HEK293 (cell line): ENCODE data around the gene SAMD11.

Experiments used
- CTCF ChIA-PET: fragments of 350-600 bp; formaldehyde crosslinking; extraction: SDS; loops from one replicate; lab custom pipeline; 2021; ENCODE audit warnings: antibody characterized with exemption; lab: Yijun Ruan, JAX
- POLR2A ChIA-PET: fragments of 300-600 bp; formaldehyde crosslinking; extraction: SDS; loops from one replicate; lab custom pipeline; 2020; ENCODE audit warnings: antibody characterized with exemption, inconsistent platforms; lab: Yijun Ruan, JAX
- H3K27ac ChIP-seq: fragments of 200-500 bp; sonication (Bioruptor generic); 2 replicates; pipeline ENCODE4 v1.5.1; 2014; ENCODE audit warnings: low read depth, low read length, control low read depth, inconsistent platforms; ENCODE audit errors: extremely low read depth
- H3K36me3 ChIP-seq, 2 experiments: fragments of 200-500 bp in 1 of 2; sonication (Bioruptor generic) in 1 of 2; 1 replicate in 1 of 2; 2 replicates in 1 of 2; pipeline ENCODE4 v1.5.1; 2014 to 2017; ENCODE audit warnings: inconsistent platforms in 2 of 2, low read length in 2 of 2; ENCODE audit not compliant: control insufficient read depth in 2 of 2, insufficient read depth in 1 of 2
- H3K4me1 ChIP-seq: fragments of 200-500 bp; sonication (Bioruptor generic); 2 replicates; pipeline ENCODE4 v1.5.1; 2014; ENCODE audit warnings: mild to moderate bottlenecking, low read length, inconsistent platforms; ENCODE audit not compliant: control insufficient read depth, insufficient read depth
- H3K4me3 ChIP-seq: 2 replicates; pipeline ENCODE4 v1.5.1; 2011; ENCODE audit warnings: low read depth, mild to moderate bottlenecking, control low read depth, low read length, moderate library complexity
- H3K9me3 ChIP-seq: fragments of 200-500 bp; sonication (Bioruptor generic); 2 replicates; pipeline ENCODE4 v1.5.1; 2014; ENCODE audit warnings: low read depth, low read length, inconsistent platforms; ENCODE audit not compliant: control insufficient read depth, insufficient read depth
- ATF2 ChIP-seq: fragments of 450-650 bp; formaldehyde crosslinking; IDR thresholded peaks from 2 replicates; pipeline ENCODE4 v1.5.1; 2016; ENCODE audit warnings: missing biosample characterization, missing genetic modification characterization, low read depth
- BCL11A ChIP-seq: fragments of 450-650 bp; formaldehyde crosslinking; IDR thresholded peaks from 2 replicates; pipeline ENCODE4 v1.5.1; 2016; ENCODE audit warnings: low read depth, missing biosample characterization, missing genetic modification characterization
- BCL11B ChIP-seq: fragments of 450-650 bp; formaldehyde crosslinking; IDR thresholded peaks from 2 replicates; pipeline ENCODE4 v1.5.1; 2016; ENCODE audit warnings: low read depth, missing biosample characterization, missing genetic modification characterization
- GLI2 ChIP-seq: fragments of 450-650 bp; formaldehyde crosslinking; IDR thresholded peaks from 2 replicates; pipeline ENCODE4; 2017; ENCODE audit warnings: missing biosample characterization, missing genetic modification characterization, low read depth, borderline replicate concordance
- HOXD13 ChIP-seq: sonication (generic); formaldehyde crosslinking; IDR thresholded peaks from 2 replicates; pipeline ENCODE4 v1.8.0; 2022; ENCODE audit warnings: missing genetic modification reagents, borderline replicate concordance
- KLF10 ChIP-seq: fragments of 450-650 bp; IDR thresholded peaks from 2 replicates; pipeline ENCODE4 v1.5.1; 2018; ENCODE audit warnings: missing biosample characterization, mild to moderate bottlenecking, missing genetic modification characterization
- MZF1 ChIP-seq: fragments of 450-650 bp; formaldehyde crosslinking; IDR thresholded peaks from 2 replicates; pipeline ENCODE4 v1.5.1; 2017; ENCODE audit warnings: missing biosample characterization, missing genetic modification characterization, borderline replicate concordance
- SP2 ChIP-seq: fragments of 450-650 bp; formaldehyde crosslinking; IDR thresholded peaks from 2 replicates; pipeline ENCODE4 v1.5.1; 2016; ENCODE audit warnings: missing biosample characterization, missing genetic modification characterization
- ZBTB21 ChIP-seq: fragments of 450-650 bp; formaldehyde crosslinking; IDR thresholded peaks from 2 replicates; pipeline ENCODE4 v1.5.1; 2017; ENCODE audit warnings: missing biosample characterization, missing genetic modification characterization
- ZFP41 ChIP-seq: fragments of 450-650 bp; formaldehyde crosslinking; IDR thresholded peaks from 2 replicates; pipeline ENCODE4 v1.5.1; 2016; ENCODE audit warnings: missing biosample characterization, missing genetic modification characterization, borderline replicate concordance
- ZNF114 ChIP-seq: fragments of 450-650 bp; formaldehyde crosslinking; IDR thresholded peaks from 2 replicates; pipeline ENCODE4 v1.5.0; 2017; ENCODE audit warnings: missing biosample characterization, missing genetic modification characterization
- ZNF202 ChIP-seq: fragments of 450-650 bp; formaldehyde crosslinking; IDR thresholded peaks from 2 replicates; pipeline ENCODE4 v1.5.1; 2016; ENCODE audit warnings: missing biosample characterization, missing genetic modification characterization, borderline replicate concordance
- ZNF223 ChIP-seq: fragments of 450-650 bp; formaldehyde crosslinking; IDR thresholded peaks from 2 replicates; pipeline ENCODE4 v1.5.1; 2016; ENCODE audit warnings: missing biosample characterization, missing genetic modification characterization
- ZNF274 ChIP-seq, 2 experiments: fragments of 200-500 bp in 1 of 2; fragments of 450-650 bp in 1 of 2; sonication (Bioruptor generic) in 1 of 2; formaldehyde crosslinking in 1 of 2; IDR thresholded peaks; 2 replicates each; pipeline versions ENCODE4 v1.5.1 to v1.6.1; 2014 to 2016; ENCODE audit warnings: borderline replicate concordance in 1 of 2, inconsistent platforms in 1 of 2, low read length in 1 of 2, missing biosample characterization in 1 of 2, missing genetic modification characterization in 1 of 2
- ZNF280D ChIP-seq: fragments of 450-650 bp; formaldehyde crosslinking; IDR thresholded peaks from 2 replicates; pipeline ENCODE4 v1.5.1; 2016; ENCODE audit warnings: missing biosample characterization, missing genetic modification characterization
- ZNF391 ChIP-seq: fragments of 450-650 bp; formaldehyde crosslinking; IDR thresholded peaks from 2 replicates; pipeline ENCODE4 v1.5.1; 2016; ENCODE audit warnings: low read depth, missing biosample characterization, missing genetic modification characterization, borderline replicate concordance
- ZNF416 ChIP-seq: fragments of 450-650 bp; formaldehyde crosslinking; IDR thresholded peaks from 2 replicates; pipeline ENCODE4 v1.5.1; 2016; ENCODE audit warnings: missing biosample characterization, missing genetic modification characterization
- ZNF473 ChIP-seq: fragments of 450-650 bp; formaldehyde crosslinking; IDR thresholded peaks from 2 replicates; pipeline ENCODE4 v1.5.1; 2017; ENCODE audit warnings: missing biosample characterization, missing genetic modification characterization
- ZNF521 ChIP-seq: fragments of 450-650 bp; formaldehyde crosslinking; IDR thresholded peaks from 2 replicates; pipeline ENCODE4 v1.5.1; 2017; ENCODE audit warnings: missing biosample characterization, mild to moderate bottlenecking, missing genetic modification characterization
- ZNF548 ChIP-seq: fragments of 450-650 bp; formaldehyde crosslinking; IDR thresholded peaks from 2 replicates; pipeline ENCODE4 v1.5.1; 2016; ENCODE audit warnings: missing biosample characterization, missing genetic modification characterization
- ZNF549 ChIP-seq: fragments of 450-650 bp; IDR thresholded peaks from 2 replicates; pipeline ENCODE4 v1.5.1; 2018; ENCODE audit warnings: missing biosample characterization, missing genetic modification characterization, mild to moderate bottlenecking, inconsistent platforms, moderate library complexity
- ZNF555 ChIP-seq: fragments of 450-650 bp; formaldehyde crosslinking; conservative IDR thresholded peaks from 2 replicates; pipeline ENCODE4 v1.5.1; 2017; ENCODE audit warnings: missing biosample characterization, mild to moderate bottlenecking, missing genetic modification characterization, inconsistent platforms
- ZNF596 ChIP-seq: fragments of 450-650 bp; IDR thresholded peaks from 2 replicates; pipeline ENCODE4 v1.5.0; 2018; ENCODE audit warnings: missing biosample characterization, mild to moderate bottlenecking, missing genetic modification characterization, moderate library complexity
- ZNF624 ChIP-seq: fragments of 450-650 bp; formaldehyde crosslinking; IDR thresholded peaks from 2 replicates; pipeline ENCODE4 v1.5.1; 2017; ENCODE audit warnings: missing biosample characterization, missing genetic modification characterization
- ZNF658 ChIP-seq: fragments of 450-650 bp; formaldehyde crosslinking; IDR thresholded peaks from 2 replicates; pipeline ENCODE4; 2016; ENCODE audit warnings: missing biosample characterization, missing genetic modification characterization
- ZNF747 ChIP-seq: fragments of 450-650 bp; formaldehyde crosslinking; IDR thresholded peaks from 2 replicates; pipeline ENCODE4 v1.5.1; 2016; ENCODE audit warnings: missing biosample characterization, missing genetic modification characterization
- ZNF830 ChIP-seq: fragments of 450-650 bp; IDR thresholded peaks from 2 replicates; pipeline ENCODE4 v1.5.0; 2018; ENCODE audit warnings: missing biosample characterization, missing genetic modification characterization, low read depth, mild to moderate bottlenecking, moderate library complexity
- TF ChIP-seq, protein P1 (sequence below): fragments of 450-650 bp; formaldehyde crosslinking; IDR thresholded peaks from 2 replicates; pipeline ENCODE4 v1.5.1; 2017; ENCODE audit warnings: missing biosample characterization, mild to moderate bottlenecking, missing genetic modification characterization, moderate library complexity

Gene SAMD11

DNA sequence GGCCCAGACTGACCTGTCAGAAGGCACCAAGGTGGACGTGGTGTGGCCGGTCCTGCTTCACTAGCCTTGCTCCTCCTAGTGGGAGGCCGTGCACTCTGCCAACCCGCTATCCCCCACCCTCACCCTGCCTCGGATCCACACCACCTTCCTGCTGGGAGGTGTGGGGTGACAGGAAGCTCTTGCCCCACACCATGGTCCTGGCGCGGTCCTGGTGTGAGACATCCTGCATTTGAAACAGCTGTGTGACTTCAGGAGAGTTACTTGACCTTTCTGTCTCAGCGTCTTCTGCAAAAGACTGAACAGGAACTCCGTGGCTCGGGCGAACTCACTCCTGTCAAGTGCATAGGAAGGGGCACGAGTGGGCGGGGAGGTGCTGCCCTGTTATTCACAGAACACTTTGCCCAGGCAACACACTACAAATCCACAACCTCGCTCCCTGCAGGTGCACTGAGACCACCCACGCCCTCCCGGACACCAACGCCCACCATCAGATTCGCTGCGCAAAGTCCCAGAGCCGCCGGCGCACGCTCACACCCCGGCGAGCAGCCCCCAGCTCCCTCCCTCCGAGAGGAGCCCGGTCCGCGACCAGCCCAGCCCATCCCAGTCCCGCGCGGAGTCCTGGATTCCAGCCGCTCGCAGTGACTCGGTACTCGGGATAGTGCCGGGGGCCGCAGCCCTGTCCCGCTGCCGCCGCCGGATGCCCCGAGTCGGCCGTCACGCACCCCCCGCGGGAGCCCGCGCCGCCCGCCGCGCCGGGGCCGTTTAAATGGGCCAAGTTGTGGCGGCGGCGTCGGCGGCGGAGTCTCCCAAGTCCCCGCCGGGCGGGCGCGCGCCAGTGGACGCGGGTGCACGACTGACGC is at the start of gene SAMD11:
TSS of gene SAMD11 (plus strand) at position 793 of the 860 bp plus-strand sequence. CDS start 509 bp downstream, outside the sequence.
- Histone ChIP-seq H3K36me3 (peaks cover 0 to 47% of the 10 kb centered on the region in 2 experiments; a peak in 1 of 3 replicates), H3K4me1 (peaks cover 10% of the 10 kb centered on the region), H3K9me3 (no peaks in the 10 kb centered on the region), H3K4me3 (peak within 1 kb of the TSS; percentile 57), H3K27ac (peak within 1 kb of the TSS; percentile 99)
- ChIA-PET POLR2A (interaction anchor here (1.0 to 3.7 kb wide), 6 partner anchors 12 to 23 kb away, joined by 3 to 39 read pairs (median 6); no protein-coding TSS in a partner anchor), CTCF (interaction anchor here (0.9 to 1.9 kb wide), 4 partner anchors 10 to 19 kb away, joined by 4 to 6 read pairs (median 5); no protein-coding TSS in a partner anchor)
- TF ChIP-seq ZNF223 (tag by site-specific recombination) = no peak
- no peak for TF ChIP-seq ZNF391 (tag by site-specific recombination)
- no peak for TF ChIP-seq ZNF555
- TF ChIP-seq ZNF521 (tag by site-specific recombination) = no peak
- no peak for TF ChIP-seq ATF2 (tag by site-specific recombination)
- TF ChIP-seq ZBTB21 (tag by site-specific recombination) = no peak
- no peak for TF ChIP-seq ZNF624 (tag by site-specific recombination)
- no peak for TF ChIP-seq ZFP41 (tag by site-specific recombination)
- peak; percentile 50; the same call in 1 of the 2 replicates for TF ChIP-seq SP2 (tag by site-specific recombination)
- no peak for TF ChIP-seq ZNF830 (tag by site-specific recombination)
- TF ChIP-seq BCL11B (tag by site-specific recombination) = 0 out of 2 replicates have a peak, but pooled peaks have one; percentile 6
- no peak for TF ChIP-seq ZNF549 (tag by site-specific recombination)
- TF ChIP-seq ZNF274 (IDR thresholded peaks at IDR 0.05; ENCODE audit: low read length) = no peak
- no peak for TF ChIP-seq ZNF274 (tag by site-specific recombination; IDR thresholded peaks at IDR 0.05; ENCODE audit: borderline replicate concordance)
- TF ChIP-seq HOXD13 (CRISPR knock-in tag) = no peak
- no peak; the same call in 1 of the 2 replicates for TF ChIP-seq BCL11A (tag by site-specific recombination)
- TF ChIP-seq ZNF548 (tag by site-specific recombination) = no peak
- no peak for TF ChIP-seq ZNF658
- TF ChIP-seq ZNF114 (tag by site-specific recombination) = no peak
- no peak for TF ChIP-seq ZNF473 (tag by site-specific recombination)
- TF ChIP-seq ZNF747 = no peak
- TF ChIP-seq ZNF202 (tag by site-specific recombination) = no peak
- TF ChIP-seq ZNF280D (tag by site-specific recombination) = no peak
- TF ChIP-seq, protein P1, sequence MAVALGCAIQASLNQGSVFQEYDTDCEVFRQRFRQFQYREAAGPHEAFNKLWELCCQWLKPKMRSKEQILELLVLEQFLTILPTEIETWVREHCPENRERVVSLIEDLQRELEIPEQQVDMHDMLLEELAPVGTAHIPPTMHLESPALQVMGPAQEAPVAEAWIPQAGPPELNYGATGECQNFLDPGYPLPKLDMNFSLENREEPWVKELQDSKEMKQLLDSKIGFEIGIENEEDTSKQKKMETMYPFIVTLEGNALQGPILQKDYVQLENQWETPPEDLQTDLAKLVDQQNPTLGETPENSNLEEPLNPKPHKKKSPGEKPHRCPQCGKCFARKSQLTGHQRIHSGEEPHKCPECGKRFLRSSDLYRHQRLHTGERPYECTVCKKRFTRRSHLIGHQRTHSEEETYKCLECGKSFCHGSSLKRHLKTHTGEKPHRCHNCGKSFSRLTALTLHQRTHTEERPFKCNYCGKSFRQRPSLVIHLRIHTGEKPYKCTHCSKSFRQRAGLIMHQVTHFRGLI (tag by site-specific recombination) = peak; percentile 48; the same call in 1 of the 2 replicates
- no peak for TF ChIP-seq GLI2 (tag by site-specific recombination)
- TF ChIP-seq ZNF596 = no peak; the same call in 1 of the 2 replicates
- peak; percentile 29; the same call in 1 of the 2 replicates for TF ChIP-seq MZF1 (tag by site-specific recombination)
- TF ChIP-seq KLF10 = peak; percentile 82
- TF ChIP-seq ZNF416 (tag by site-specific recombination) = no peak
